ENCODE measurements around the gene PPIL3.

GRCh38 chr2:200829258-200829655 lies 59.6 kb downstream of the PPIL3 start:
- TF ChIP-seq SP1 (IDR thresholded peaks at IDR 0.05) (no peak), PKNOX1 (IDR thresholded peaks at IDR 0.05) (no peak), NFRKB (IDR thresholded peaks at IDR 0.05) (no peak), FOXM1 (IDR thresholded peaks at IDR 0.05; ENCODE audit: borderline replicate concordance) (no peak), SUZ12 (IDR thresholded peaks at IDR 0.05) (no peak), BHLHE40 (IDR thresholded peaks at IDR 0.05; ENCODE audit: borderline replicate concordance) (no peak), FOXK2 (IDR thresholded peaks at IDR 0.05) (no peak), TARDBP (IDR thresholded peaks at IDR 0.05) (no peak), ARNT (IDR thresholded peaks at IDR 0.05) (no peak)
